H1 (cell line): ENCODE results near the gene LY6G6D. TPM values are rescaled to one million over a fixed set of nuclear protein-coding genes. Genes with fewer than 3 reads are reported as not detected.
A peak's percentile ranks its signal among the peaks of the same experiment; 100 is the strongest.

ENCODE experiments used
- CTCF ChIA-PET: fragments of 300-600 bp; sonication (Branson Sonifier 250); formaldehyde crosslinking; loops from one replicate; lab custom pipeline; 2021; ENCODE audit not compliant: partially characterized antibody; lab: Charles Lee
- POLR2A ChIA-PET: fragments of 300-600 bp; sonication (Branson Sonifier 250); formaldehyde crosslinking; loops from one replicate; lab custom pipeline; 2021; ENCODE audit warnings: inconsistent platforms; ENCODE audit not compliant: partially characterized antibody; lab: Charles Lee
- DNase-seq, 2 experiments: peaks; one replicate each; pipeline versions ENCODE4 v3.0.0 to v3.0.0-alpha.2; 2010 to 2022; ENCODE audit warnings: low spot score in 2 of 2, low read depth in 1 of 2, mixed read lengths in 1 of 2
- FAIRE-seq: peaks from 2 replicates; lab custom pipeline; 2011; peaks lifted over from hg19 to GRCh38; lab: Jason Lieb, UNC
- H2AFZ ChIP-seq: 2 replicates; pipeline ENCODE4 v1.8.1; 2012; ENCODE audit warnings: low read length, inconsistent platforms
- H2AK5ac ChIP-seq: 2 replicates; pipeline ENCODE4 v1.6.1; 2013; ENCODE audit warnings: low read depth, low read length
- H2BK120ac ChIP-seq: replicated peaks from 2 replicates; pipeline ENCODE3; 2013; ENCODE audit warnings: low read depth, low read length, inconsistent platforms
- H2BK12ac ChIP-seq: 2 replicates; pipeline ENCODE4 v1.6.1; 2013; ENCODE audit warnings: low read depth, low read length
- H2BK15ac ChIP-seq: 2 replicates; pipeline ENCODE4 v1.6.1; 2013; ENCODE audit warnings: low read length
- H2BK20ac ChIP-seq: 2 replicates; pipeline ENCODE4 v1.6.1; 2013; ENCODE audit warnings: low read length
- H2BK5ac ChIP-seq: 2 replicates; pipeline ENCODE4 v1.6.1; 2013; ENCODE audit warnings: low read depth, low read length
- H3K14ac ChIP-seq: 2 replicates; pipeline ENCODE4 v1.6.1; 2013; ENCODE audit warnings: inconsistent platforms; ENCODE audit not compliant: insufficient read length
- H3K18ac ChIP-seq: 2 replicates; pipeline ENCODE4 v1.6.1; 2013; ENCODE audit warnings: low read length; ENCODE audit errors: extremely low read depth
- H3K23ac ChIP-seq: 2 replicates; pipeline ENCODE4 v1.6.1; 2013; ENCODE audit warnings: inconsistent platforms; ENCODE audit not compliant: insufficient read length
- H3K23me2 ChIP-seq: 2 replicates; pipeline ENCODE4 v1.6.1; 2013; ENCODE audit warnings: low read depth, low read length
- H3K27ac ChIP-seq: 2 replicates; pipeline ENCODE4 v1.6.1; 2011; ENCODE audit warnings: low read depth, low read length, inconsistent platforms
- H3K27me3 ChIP-seq, 4 experiments: replicated peaks in 1 of 4; 1 replicate in 1 of 4; 2 replicates in 3 of 4; pipeline versions ENCODE4 v1.6.1 to v1.8.1; 2011 to 2013; ENCODE audit warnings: low read length in 3 of 4, mild to moderate bottlenecking in 3 of 4, inconsistent platforms in 2 of 4, mixed read lengths in 2 of 4, moderate library complexity in 1 of 4; ENCODE audit not compliant: control insufficient read depth in 3 of 4, insufficient read depth in 3 of 4; ENCODE audit errors: extremely low read depth in 1 of 4
- H3K36me3 ChIP-seq, 4 experiments: 2 replicates each; pipeline versions ENCODE4 v1.6.1 to v1.8.1; 2011 to 2013; ENCODE audit warnings: mild to moderate bottlenecking in 4 of 4, low read length in 3 of 4, moderate library complexity in 2 of 4, control low read depth in 1 of 4, inconsistent platforms in 1 of 4; ENCODE audit not compliant: insufficient read depth in 4 of 4, control insufficient read depth in 2 of 4
- H3K4ac ChIP-seq: replicated peaks from 2 replicates; pipeline ENCODE3; 2013; ENCODE audit warnings: low read length, low read depth, mixed read lengths, inconsistent platforms; ENCODE audit not compliant: insufficient read length
- H3K4me1 ChIP-seq, 4 experiments: replicated peaks in 1 of 4; 1 replicate in 1 of 4; 2 replicates in 3 of 4; pipeline versions ENCODE4 v1.6.1 to v1.8.1; 2011 to 2013; ENCODE audit warnings: low read length in 3 of 4, inconsistent platforms in 2 of 4, mixed read lengths in 1 of 4; ENCODE audit not compliant: insufficient read depth in 4 of 4, control insufficient read depth in 3 of 4
- H3K4me2 ChIP-seq, 2 experiments: 2 replicates each; pipeline versions ENCODE4 v1.6.1 to v1.8.1; 2011 to 2013; ENCODE audit warnings: low read depth in 2 of 2, low read length in 2 of 2, control low read depth in 1 of 2, inconsistent platforms in 1 of 2, mild to moderate bottlenecking in 1 of 2; ENCODE audit not compliant: insufficient read depth in 1 of 2
- H3K4me3 ChIP-seq, 4 experiments: fragments of 200-600, 300-600 bp in 1 of 4; sonication (generic), shearing (Covaris generic), sonication (Bioruptor Twin) in 1 of 4; 2 replicates each; pipeline versions ENCODE4 v1.5.1 to v1.8.1; 2011 to 2016; ENCODE audit warnings: low read length in 4 of 4, low read depth in 3 of 4, control low read depth in 2 of 4, inconsistent platforms in 2 of 4, mild to moderate bottlenecking in 2 of 4, mixed read lengths in 1 of 4, moderate library complexity in 1 of 4; ENCODE audit not compliant: insufficient read depth in 2 of 4; ENCODE audit errors: extremely low read depth in 1 of 4
- H3K56ac ChIP-seq: replicated peaks from 2 replicates; pipeline ENCODE3; 2013; ENCODE audit warnings: low read depth, mild to moderate bottlenecking, mixed read lengths, low read length, inconsistent platforms; ENCODE audit not compliant: insufficient read length
- H3K79me1 ChIP-seq: 2 replicates; pipeline ENCODE4 v1.6.1; 2013; ENCODE audit warnings: low read depth, low read length, control low read depth
- H3K79me2 ChIP-seq, 2 experiments: 2 replicates each; pipeline versions ENCODE4 v1.6.1 to v1.8.1; 2012 to 2013; ENCODE audit warnings: low read length in 2 of 2, mild to moderate bottlenecking in 2 of 2, inconsistent platforms in 1 of 2; ENCODE audit not compliant: insufficient read depth in 2 of 2, control insufficient read depth in 1 of 2
- H3K9ac ChIP-seq, 4 experiments: replicated peaks in 1 of 4; 1 replicate in 1 of 4; 2 replicates in 3 of 4; pipeline versions ENCODE4 v1.6.1 to v1.8.1; 2011 to 2013; ENCODE audit warnings: low read depth in 3 of 4, low read length in 3 of 4, control low read depth in 2 of 4, mild to moderate bottlenecking in 2 of 4, moderate library complexity in 2 of 4, inconsistent platforms in 1 of 4; ENCODE audit errors: extremely low read depth in 1 of 4
- H3K9me3 ChIP-seq, 2 experiments: 2 replicates each; pipeline versions ENCODE4 v1.6.1 to v1.8.1; 2012 to 2013; ENCODE audit warnings: mild to moderate bottlenecking in 2 of 2, moderate library complexity in 2 of 2, control low read depth in 1 of 2, inconsistent platforms in 1 of 2, low read depth in 1 of 2, low read length in 1 of 2, mixed read lengths in 1 of 2; ENCODE audit not compliant: insufficient read depth in 2 of 2
- H4K20me1 ChIP-seq, 2 experiments: replicated peaks in 1 of 2; 2 replicates each; pipeline versions ENCODE3 to v1.8.1; 2011 to 2013; ENCODE audit warnings: inconsistent platforms in 2 of 2, low read length in 2 of 2, mild to moderate bottlenecking in 1 of 2; ENCODE audit not compliant: insufficient read depth in 2 of 2, control insufficient read depth in 1 of 2
- H4K5ac ChIP-seq: 2 replicates; pipeline ENCODE4 v1.6.1; 2013; ENCODE audit warnings: low read length, low read depth, mixed read lengths, inconsistent platforms; ENCODE audit not compliant: insufficient read length
- H4K8ac ChIP-seq: 2 replicates; pipeline ENCODE4 v1.8.0; 2013; ENCODE audit warnings: mild to moderate bottlenecking, moderate library complexity, low read length, inconsistent platforms; ENCODE audit not compliant: insufficient read depth; ENCODE audit errors: extremely low read depth
- H4K91ac ChIP-seq: replicated peaks from 2 replicates; pipeline ENCODE3; 2013; ENCODE audit warnings: low read length, mixed read lengths, inconsistent platforms; ENCODE audit not compliant: insufficient read length
- WGBS, 2 experiments: shearing (Covaris generic) in 1 of 2; methylation state at CpG; one replicate each; pipeline versions ENCODE4 v1.1.6 to v1.1.7; 2013 to 2015; ENCODE audit warnings: low lambda C conversion rate in 2 of 2, mixed read lengths in 2 of 2, inconsistent platforms in 1 of 2, low coverage in 1 of 2, missing lambda C conversion rate in 1 of 2; ENCODE audit not compliant: insufficient replicate concordance in 2 of 2, insufficient coverage in 1 of 2, insufficient read length in 1 of 2; ENCODE audit errors: extremely low coverage in 1 of 2, missing lambda C conversion rate in 1 of 2; 5-methylcytosine and 5-hydroxymethylcytosine counted together
- polyA plus RNA-seq, 7 experiments: library from polyadenylated mRNA; depleted of rRNA in 3 of 7; stranded (reverse) in 5 of 7; unstranded in 2 of 7; fragments of >200 nt in 5 of 7; fragments of 200-250 nt in 2 of 7; gene quantifications; 1 replicate in 5 of 7; 2 replicates in 1 of 7; 4 replicates in 1 of 7; pipeline versions ENCODE4 v1.2.1 to v1.2.3, GENCODE V29; 2011 to 2013; ENCODE audit warnings: missing spikeins in 2 of 7, mixed read lengths in 2 of 7
- total RNA-seq: library from RNA; stranded (reverse); fragmentation: NEBNext Ultra II Directional; extraction: Animal tissue kit (Norgen Biotek cat#: 25700); gene quantifications from 2 replicates; pipeline ENCODE4 v1.2.1, GENCODE V29; 2021
- TF ChIP-seq, protein P1 (sequence below): IDR thresholded peaks from 2 replicates; pipeline ENCODE4 v1.6.1; 2012; ENCODE audit warnings: inconsistent platforms
- TF ChIP-seq, protein P2 (sequence below): IDR thresholded peaks from 2 replicates; pipeline ENCODE4 v1.6.1; 2011; ENCODE audit warnings: low read depth, mild to moderate bottlenecking, low read length; ENCODE audit not compliant: insufficient read depth

LY6G6D gene
- total and polyA plus RNA-seq, 2 of the 8 experiments (the other 6 are each of a cell fraction or from before 2014, with no cell fraction given): 1.8 TPM; not detected in 1

DNA sequence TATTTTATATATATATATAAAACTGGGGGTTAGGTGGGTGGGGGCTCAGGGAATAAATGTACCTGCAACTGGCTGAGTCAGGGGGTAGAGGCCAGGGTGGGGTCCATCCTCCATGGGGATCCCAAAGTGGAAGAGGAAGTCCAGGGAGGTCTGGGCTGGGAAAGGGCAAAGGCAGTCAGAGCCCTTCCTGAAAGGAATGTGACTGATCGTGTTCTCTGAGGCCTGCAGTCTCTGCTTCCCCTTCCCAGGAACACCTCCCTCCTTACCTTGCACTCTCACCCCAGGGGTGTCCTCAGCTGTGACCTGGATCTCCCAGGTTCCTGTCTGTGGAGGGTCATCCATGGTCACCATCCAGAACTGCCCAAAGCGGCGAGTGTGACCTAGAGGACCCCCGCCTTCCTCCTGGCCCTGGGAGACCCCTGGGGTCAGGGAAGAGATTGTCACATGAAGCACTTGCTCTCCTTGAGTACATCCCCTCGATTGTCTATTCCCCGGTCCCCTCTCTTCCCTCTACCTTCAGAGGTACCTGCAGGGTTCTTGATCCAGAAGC is 52.0 kb downstream of the LY6G6D start:
- no peak for FAIRE-seq
- CTCF ChIA-PET: interaction anchor here (0.9 to 14.4 kb wide), 7 partner anchors 8 to 156 kb away, joined by 3 to 228 read pairs (median 6); partner anchors contain the start of genes CLIC1, LY6G6C, LY6G6D and MSH5
- TF ChIP-seq, protein P1, sequence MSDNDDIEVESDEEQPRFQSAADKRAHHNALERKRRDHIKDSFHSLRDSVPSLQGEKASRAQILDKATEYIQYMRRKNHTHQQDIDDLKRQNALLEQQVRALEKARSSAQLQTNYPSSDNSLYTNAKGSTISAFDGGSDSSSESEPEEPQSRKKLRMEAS: no peak
- TF ChIP-seq, protein P2, sequence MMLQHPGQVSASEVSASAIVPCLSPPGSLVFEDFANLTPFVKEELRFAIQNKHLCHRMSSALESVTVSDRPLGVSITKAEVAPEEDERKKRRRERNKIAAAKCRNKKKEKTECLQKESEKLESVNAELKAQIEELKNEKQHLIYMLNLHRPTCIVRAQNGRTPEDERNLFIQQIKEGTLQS: no peak

More for the DNA sequence above, 52.0 kb downstream of the LY6G6D start:
- no peak overlapping the region for H2BK20ac ChIP-seq
- H3K18ac ChIP-seq: no peak overlapping the region
- no peak overlapping the region for H3K9ac ChIP-seq
- H3K9me3 ChIP-seq: no peaks in the 10 kb centered on the region
- DNase-seq: no peak
- no peak overlapping the region for H3K4me3 ChIP-seq
- 0 out of 2 replicates have a peak overlapping the region, but pooled peaks have one; percentile 72 for H2BK15ac ChIP-seq
- H2BK12ac ChIP-seq: no peak overlapping the region
- H3K56ac ChIP-seq: no peak overlapping the region
- H3K23me2 ChIP-seq: peaks cover 3% of the 10 kb centered on the region; the same call in 1 of the 2 replicates
- H2AFZ ChIP-seq: no peak overlapping the region
- H4K8ac ChIP-seq: no peak overlapping the region
- H2BK120ac ChIP-seq: no peak overlapping the region
- no peaks in the 10 kb centered on the region for H3K27me3 ChIP-seq
- no peak overlapping the region for H4K91ac ChIP-seq
- H3K79me2 ChIP-seq: no peaks in the 10 kb centered on the region
- no peaks in the 10 kb centered on the region for H3K79me1 ChIP-seq
- no peak overlapping the region for H3K14ac ChIP-seq
- POLR2A ChIA-PET: interaction anchor here (1.1 to 1.9 kb wide), 12 partner anchors 8 to 107 kb away, joined by 3 to 10 read pairs (median 6); partner anchors contain the start of genes C6orf47, CLIC1, DDAH2 and GPANK1
- H4K20me1 ChIP-seq: no peaks in the 10 kb centered on the region
- WGBS, 2 experiments: 93% methylated on average over 6 of the region's 6 CpGs; no CpG with 5 or more reads in 1 of the 2 experiments
- no peak overlapping the region for H3K27ac ChIP-seq
- no peak overlapping the region for H3K23ac ChIP-seq
- H3K4me1 ChIP-seq: peaks cover 0 to 11% (median under 1%) of the 10 kb centered on the region in 4 experiments; a peak in 4 of 7 replicates
- H3K4ac ChIP-seq: no peak overlapping the region
- H2BK5ac ChIP-seq: no peak overlapping the region
- no peak overlapping the region for H2AK5ac ChIP-seq
- peaks cover 0 to 6% (median 0%) of the 10 kb centered on the region in 4 experiments; a peak in 3 of 8 replicates for H3K36me3 ChIP-seq
- H3K4me2 ChIP-seq: no peak overlapping the region; a peak in 1 of 4 replicates
- no peak overlapping the region for H4K5ac ChIP-seq
